ENCODE measurements around the gene SOWAHB. TPM values are rescaled to one million over a fixed set of nuclear protein-coding genes. Genes with fewer than 3 reads are reported as not detected.

The SOWAHB gene
- total RNA-seq, 1 donor from 2014 or later: 4.8 TPM

- Mint-ChIP-seq H3K27me3 (no peaks in the 10 kb centered on the region), H3K36me3 (no peaks in the 10 kb centered on the region), H3K4me3 (no peak overlapping the region), H3K4me1 (ENCODE audit: unreplicated experiment) (no peaks in the 10 kb centered on the region), H3K9me3 (no peaks in the 10 kb centered on the region), H3K27ac (no peak overlapping the region)
- DNase-seq (ENCODE audit: extremely low spot score, unreplicated experiment): no peak
- TF ChIP-seq CTCF (conservative IDR thresholded peaks at IDR 0.05): no peak
Measured at GRCh38 chr4:76920715-76921114, 22.8 kb upstream of the SOWAHB start.

- Mint-ChIP-seq H3K4me1 (ENCODE audit: unreplicated experiment) (no peaks in the 10 kb centered on the region), H3K9me3 (no peaks in the 10 kb centered on the region), H3K4me3 (no peak overlapping the region), H3K27me3 (no peaks in the 10 kb centered on the region), H3K27ac (no peak overlapping the region), H3K36me3 (peaks cover 7% of the 10 kb centered on the region)
- no peak for TF ChIP-seq CTCF (conservative IDR thresholded peaks at IDR 0.05)
- DNase-seq (ENCODE audit: extremely low spot score, unreplicated experiment): no peak
Measured at GRCh38 chr4:76909711-76910110, 11.8 kb upstream of the SOWAHB start.

- no peak overlapping the region for H3K4me3 Mint-ChIP-seq
- H3K36me3 Mint-ChIP-seq: peaks cover 7% of the 10 kb centered on the region
- H3K9me3 Mint-ChIP-seq: no peaks in the 10 kb centered on the region
- no peak for TF ChIP-seq CTCF (conservative IDR thresholded peaks at IDR 0.05)
- H3K4me1 Mint-ChIP-seq (ENCODE audit: unreplicated experiment): no peaks in the 10 kb centered on the region
- H3K27me3 Mint-ChIP-seq: no peaks in the 10 kb centered on the region
- DNase-seq (ENCODE audit: extremely low spot score, unreplicated experiment): no peak
- H3K27ac Mint-ChIP-seq: no peak overlapping the region
Measured at GRCh38 chr4:76905521-76905920, 7.6 kb upstream of the SOWAHB start.

- H3K36me3 Mint-ChIP-seq: peaks cover 7% of the 10 kb centered on the region
- H3K4me1 Mint-ChIP-seq (ENCODE audit: unreplicated experiment): no peaks in the 10 kb centered on the region
- H3K9me3 Mint-ChIP-seq: no peaks in the 10 kb centered on the region
- H3K27me3 Mint-ChIP-seq: peaks cover 7% of the 10 kb centered on the region
- no peak for TF ChIP-seq CTCF (conservative IDR thresholded peaks at IDR 0.05)
- no peak for DNase-seq (ENCODE audit: extremely low spot score, unreplicated experiment)
- H3K27ac Mint-ChIP-seq: no peak overlapping the region
- no peak overlapping the region for H3K4me3 Mint-ChIP-seq
Measured at GRCh38 chr4:76904646-76905190, 6.8 kb upstream of the SOWAHB start.

GRCh38 chr4:76902233-76902890 is 4.4 kb upstream of the SOWAHB start:
- H3K36me3 Mint-ChIP-seq: peaks cover 4% of the 10 kb centered on the region
- no peak overlapping the region for H3K4me3 Mint-ChIP-seq
- H3K27me3 Mint-ChIP-seq: peaks cover 23% of the 10 kb centered on the region
- TF ChIP-seq CTCF (conservative IDR thresholded peaks at IDR 0.05): no peak
- H3K9me3 Mint-ChIP-seq: no peaks in the 10 kb centered on the region
- peaks cover 10% of the 10 kb centered on the region for H3K4me1 Mint-ChIP-seq (ENCODE audit: unreplicated experiment)
- no peak overlapping the region for H3K27ac Mint-ChIP-seq
- DNase-seq (ENCODE audit: extremely low spot score, unreplicated experiment): no peak
